ENCODE data around the gene UTS2R. TPM values are rescaled to one million over a fixed set of nuclear protein-coding genes. Genes with fewer than 3 reads are reported as not detected.
A peak's percentile ranks its signal among the peaks of the same experiment; 100 is the strongest.

UTS2R gene
- total RNA-seq, 1 donor, result not detected

DNA sequence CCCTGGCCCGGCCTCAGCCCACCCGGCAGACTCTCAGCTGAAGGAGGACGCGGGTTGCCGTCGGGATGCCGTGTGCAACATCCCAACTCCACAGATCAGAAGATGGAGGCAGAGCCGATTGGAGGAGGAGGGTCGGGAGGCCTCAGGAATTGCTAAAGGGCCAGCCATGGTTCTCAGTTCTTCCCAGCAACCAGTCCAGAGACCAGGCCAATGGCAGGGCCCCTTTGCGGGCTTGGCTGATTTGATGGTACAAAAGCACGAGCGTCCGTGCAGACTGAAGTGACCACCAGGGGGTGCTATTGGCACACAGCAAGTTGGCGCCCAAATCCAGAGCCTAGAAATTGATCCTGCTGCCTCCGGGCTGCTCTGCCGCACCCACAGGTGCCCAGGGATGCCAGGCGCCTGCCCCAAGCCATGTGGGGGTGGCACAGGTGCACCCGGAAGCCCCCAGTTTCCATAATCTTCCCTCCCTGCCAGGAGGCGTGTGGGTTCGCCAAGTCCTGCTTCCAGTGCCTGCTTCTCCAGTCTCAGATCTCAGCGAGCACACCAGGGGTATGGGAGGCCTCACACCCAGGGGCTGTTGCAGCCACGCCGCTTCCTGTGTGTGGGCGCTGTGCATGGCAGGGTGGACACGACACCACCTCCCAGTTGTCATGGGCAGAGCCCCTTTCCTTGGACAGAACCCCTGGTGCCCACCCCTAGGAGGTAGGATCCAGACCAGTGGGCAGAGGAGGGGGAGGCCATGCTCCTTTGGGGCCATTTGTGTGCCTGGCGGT lies 19.7 kb upstream of the UTS2R start:
- Histone ChIP-seq H3K4me2 (ENCODE audit: insufficient read depth, low read length) (no peak overlapping the region), H3K27ac (ENCODE audit: low read depth, low read length) (no peak overlapping the region), H3K27me3 (ENCODE audit: insufficient read depth, low read length) (peaks cover 35% of the 10 kb centered on the region), H3K4me1 (ENCODE audit: insufficient read depth, low read length) (no peaks in the 10 kb centered on the region), H3K79me2 (ENCODE audit: insufficient read depth, low read length) (no peaks in the 10 kb centered on the region), H3K9me3 (ENCODE audit: low read depth, low read length) (no peaks in the 10 kb centered on the region), H4K20me1 (ENCODE audit: insufficient read depth, low read length) (no peaks in the 10 kb centered on the region), H3K36me3 (ENCODE audit: insufficient read depth, low read length) (no peaks in the 10 kb centered on the region), H2AFZ (ENCODE audit: low read length) (no peak overlapping the region), H3K4me3 (ENCODE audit: insufficient read depth, low read length) (no peak overlapping the region)
- peak; percentile 99 for DNase-seq (ENCODE audit: insufficient read length, low spot score, missing footprints)
- TF ChIP-seq, protein P1, sequence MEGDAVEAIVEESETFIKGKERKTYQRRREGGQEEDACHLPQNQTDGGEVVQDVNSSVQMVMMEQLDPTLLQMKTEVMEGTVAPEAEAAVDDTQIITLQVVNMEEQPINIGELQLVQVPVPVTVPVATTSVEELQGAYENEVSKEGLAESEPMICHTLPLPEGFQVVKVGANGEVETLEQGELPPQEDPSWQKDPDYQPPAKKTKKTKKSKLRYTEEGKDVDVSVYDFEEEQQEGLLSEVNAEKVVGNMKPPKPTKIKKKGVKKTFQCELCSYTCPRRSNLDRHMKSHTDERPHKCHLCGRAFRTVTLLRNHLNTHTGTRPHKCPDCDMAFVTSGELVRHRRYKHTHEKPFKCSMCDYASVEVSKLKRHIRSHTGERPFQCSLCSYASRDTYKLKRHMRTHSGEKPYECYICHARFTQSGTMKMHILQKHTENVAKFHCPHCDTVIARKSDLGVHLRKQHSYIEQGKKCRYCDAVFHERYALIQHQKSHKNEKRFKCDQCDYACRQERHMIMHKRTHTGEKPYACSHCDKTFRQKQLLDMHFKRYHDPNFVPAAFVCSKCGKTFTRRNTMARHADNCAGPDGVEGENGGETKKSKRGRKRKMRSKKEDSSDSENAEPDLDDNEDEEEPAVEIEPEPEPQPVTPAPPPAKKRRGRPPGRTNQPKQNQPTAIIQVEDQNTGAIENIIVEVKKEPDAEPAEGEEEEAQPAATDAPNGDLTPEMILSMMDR (IDR thresholded peaks at IDR 0.05; ENCODE audit: extremely low read depth, low read depth, low read length), result peak; percentile 92

DNA sequence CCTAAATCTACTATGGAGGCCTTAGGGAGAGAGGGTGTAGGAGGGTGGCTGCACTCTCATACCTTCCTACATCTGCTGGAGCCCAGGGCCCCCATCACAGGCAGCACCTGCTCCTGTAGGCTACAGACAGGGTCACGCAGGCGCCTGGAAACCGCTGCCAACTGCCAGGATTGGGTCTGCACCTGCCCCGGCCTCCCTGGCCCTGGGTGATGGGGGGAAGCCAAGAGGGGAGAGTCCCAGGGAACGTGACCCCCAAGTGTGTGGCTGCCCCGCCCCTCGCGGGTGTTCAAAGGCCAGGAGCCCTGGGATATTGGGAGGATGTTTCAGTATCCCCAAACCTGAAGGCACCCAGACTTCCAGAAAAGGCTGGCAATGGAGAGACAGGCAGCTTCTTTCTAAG lies 18.1 kb upstream of the UTS2R start:
- DNase-seq (ENCODE audit: insufficient read length, low spot score, missing footprints), result peak; percentile 3
- Histone ChIP-seq H3K27ac (ENCODE audit: low read depth, low read length) (no peak overlapping the region), H2AFZ (ENCODE audit: low read length) (no peak overlapping the region), H3K4me3 (ENCODE audit: insufficient read depth, low read length) (no peak overlapping the region), H3K4me1 (ENCODE audit: insufficient read depth, low read length) (no peaks in the 10 kb centered on the region), H3K79me2 (ENCODE audit: insufficient read depth, low read length) (no peaks in the 10 kb centered on the region), H3K36me3 (ENCODE audit: insufficient read depth, low read length) (no peaks in the 10 kb centered on the region), H3K4me2 (ENCODE audit: insufficient read depth, low read length) (no peak overlapping the region), H4K20me1 (ENCODE audit: insufficient read depth, low read length) (no peaks in the 10 kb centered on the region), H3K27me3 (ENCODE audit: insufficient read depth, low read length) (peaks cover 32% of the 10 kb centered on the region), H3K9me3 (ENCODE audit: low read depth, low read length) (no peaks in the 10 kb centered on the region)
- TF ChIP-seq, protein P1 (IDR thresholded peaks at IDR 0.05; ENCODE audit: extremely low read depth, low read depth, low read length), result no peak

DNA sequence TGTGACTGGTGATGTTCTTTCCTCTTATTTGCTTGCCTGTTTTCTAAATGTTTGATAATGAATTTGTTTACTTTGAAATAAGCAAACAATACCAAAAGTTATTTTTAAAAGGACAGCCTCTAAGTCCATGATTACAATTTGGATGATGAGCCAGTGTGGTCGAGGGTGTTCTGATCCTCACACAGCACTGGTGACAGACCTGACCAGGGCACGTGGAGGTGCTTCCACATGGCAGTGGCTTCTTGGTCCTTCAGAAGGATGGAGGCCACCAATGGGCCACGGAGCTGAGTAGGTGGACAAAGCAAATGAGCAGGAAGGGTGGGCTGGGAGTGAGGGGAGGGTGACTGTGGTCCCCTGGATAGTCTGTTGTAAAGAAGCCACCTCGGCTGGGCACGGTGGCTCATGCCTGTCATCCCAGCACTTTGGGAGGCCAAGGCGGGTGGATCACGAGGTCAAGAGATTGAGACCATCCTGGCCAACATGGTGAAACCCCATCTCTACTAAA lies 16.7 kb upstream of the UTS2R start:
- Histone ChIP-seq H3K27ac (ENCODE audit: low read depth, low read length) (no peak overlapping the region), H3K36me3 (ENCODE audit: insufficient read depth, low read length) (no peaks in the 10 kb centered on the region), H3K79me2 (ENCODE audit: insufficient read depth, low read length) (no peaks in the 10 kb centered on the region), H4K20me1 (ENCODE audit: insufficient read depth, low read length) (no peaks in the 10 kb centered on the region), H2AFZ (ENCODE audit: low read length) (no peak overlapping the region), H3K9me3 (ENCODE audit: low read depth, low read length) (no peaks in the 10 kb centered on the region), H3K4me3 (ENCODE audit: insufficient read depth, low read length) (no peak overlapping the region), H3K27me3 (ENCODE audit: insufficient read depth, low read length) (peaks cover 24% of the 10 kb centered on the region), H3K4me2 (ENCODE audit: insufficient read depth, low read length) (no peak overlapping the region), H3K4me1 (ENCODE audit: insufficient read depth, low read length) (no peaks in the 10 kb centered on the region)
- TF ChIP-seq, protein P1 (IDR thresholded peaks at IDR 0.05; ENCODE audit: extremely low read depth, low read depth, low read length), result no peak
- peak; percentile 22 for DNase-seq (ENCODE audit: insufficient read length, low spot score, missing footprints)

DNA sequence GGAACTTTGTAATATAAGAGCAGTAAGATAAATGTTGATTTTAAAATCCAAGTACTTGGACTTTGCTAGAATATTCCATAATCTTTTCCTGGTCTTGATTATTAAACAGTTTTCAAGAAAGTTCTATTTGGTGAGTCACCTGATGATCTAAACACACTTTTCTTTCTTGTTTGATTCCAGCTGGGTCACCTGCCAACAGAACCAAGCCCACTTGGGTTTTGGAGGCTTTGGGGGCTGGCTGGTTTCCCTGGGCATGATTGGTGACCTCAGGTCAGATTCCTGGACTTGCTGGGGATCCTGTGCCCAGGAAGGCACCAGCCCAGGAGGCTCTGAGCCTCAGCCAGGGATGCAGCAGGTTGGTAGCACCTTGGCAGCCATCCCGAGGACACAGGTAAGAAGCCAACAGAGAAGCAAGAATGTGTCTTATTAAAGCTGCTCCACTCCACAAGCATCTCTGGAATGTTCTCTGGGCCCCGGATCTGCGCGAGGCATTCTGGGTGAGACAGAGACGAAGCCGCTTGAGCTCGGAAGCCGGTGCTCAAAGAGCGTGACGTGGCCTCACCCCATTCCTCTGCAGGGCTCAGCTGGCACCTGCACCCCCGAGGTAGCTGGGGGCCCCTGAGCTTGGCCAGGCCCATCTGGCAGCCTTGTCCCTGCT lies 15.7 kb upstream of the UTS2R start:
- Histone ChIP-seq H3K9me3 (ENCODE audit: low read depth, low read length) (no peaks in the 10 kb centered on the region), H3K79me2 (ENCODE audit: insufficient read depth, low read length) (no peaks in the 10 kb centered on the region), H3K36me3 (ENCODE audit: insufficient read depth, low read length) (no peaks in the 10 kb centered on the region), H2AFZ (ENCODE audit: low read length) (no peak overlapping the region), H3K4me2 (ENCODE audit: insufficient read depth, low read length) (no peak overlapping the region), H3K27me3 (ENCODE audit: insufficient read depth, low read length) (peaks cover 23% of the 10 kb centered on the region), H3K4me1 (ENCODE audit: insufficient read depth, low read length) (no peaks in the 10 kb centered on the region), H3K4me3 (ENCODE audit: insufficient read depth, low read length) (no peak overlapping the region), H4K20me1 (ENCODE audit: insufficient read depth, low read length) (no peaks in the 10 kb centered on the region), H3K27ac (ENCODE audit: low read depth, low read length) (no peak overlapping the region)
- DNase-seq (ENCODE audit: insufficient read length, low spot score, missing footprints), result peak; percentile 91
- TF ChIP-seq, protein P1 (IDR thresholded peaks at IDR 0.05; ENCODE audit: extremely low read depth, low read depth, low read length), result no peak
